Measurements from ENCODE around the gene LSR. TPM values are rescaled to one million over a fixed set of nuclear protein-coding genes. Genes with fewer than 3 reads are reported as not detected.

Gene LSR
- total and polyA plus RNA-seq, 2 of the 4 experiments (the other 2 are of a cell fraction) = 0.18 to 0.44 TPM

DNA sequence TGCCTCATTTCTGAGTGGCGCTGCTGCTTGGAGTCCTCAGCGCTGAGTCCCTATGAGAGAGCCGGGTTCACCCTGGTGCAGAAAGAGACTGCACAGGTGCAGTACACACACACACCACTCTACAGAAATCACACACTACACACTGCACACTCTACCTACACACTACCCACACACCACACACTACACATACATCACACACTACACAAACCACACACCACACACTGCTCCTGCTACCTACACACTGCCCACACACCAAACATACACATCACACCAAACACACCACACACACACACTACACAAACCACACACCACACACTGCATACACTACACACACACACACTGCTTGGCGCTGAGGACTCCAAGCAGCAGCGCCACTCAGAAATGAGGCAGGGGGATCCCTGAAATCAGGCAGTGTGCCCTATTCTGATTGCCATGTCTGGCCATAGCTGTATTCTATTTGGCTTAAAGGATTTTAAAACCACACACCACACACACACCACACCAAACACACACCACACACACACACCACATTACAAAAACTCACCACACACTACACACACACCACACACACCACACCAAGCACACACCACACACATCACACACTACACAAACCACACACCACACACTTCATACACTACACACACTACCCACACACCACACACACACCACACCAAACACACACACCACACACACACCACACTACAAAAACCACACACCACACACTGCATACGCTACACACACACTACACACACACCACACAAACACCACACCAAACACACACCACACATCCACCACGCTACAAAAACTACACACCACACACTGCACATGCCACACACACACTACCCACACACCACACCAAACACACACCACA is 48.1 kb downstream of the LSR start (continued):
- no peak for TF ChIP-seq MAZ (IDR thresholded peaks at IDR 0.05; ENCODE audit: borderline replicate concordance, low read depth, low read length)

GRCh38 chr19:35297515-35297848 is 48.7 kb downstream of the LSR start:
- POLR2A ChIA-PET (ENCODE audit: unreplicated experiment) = no interaction called here
- peaks cover 15% of the 10 kb centered on the region for H3K9me1 ChIP-seq (ENCODE audit: insufficient read depth, low read length)
- ATAC-seq (ENCODE audit: low read depth) = no peak

More at GRCh38 chr19:35297515-35297848, 48.7 kb downstream of the LSR start:
- peak overlapping the region; percentile 43 for H2AFZ ChIP-seq (replicated peaks; ENCODE audit: low read length, poor library complexity)
- no peak overlapping the region for H3K4ac ChIP-seq (ENCODE audit: low read depth, low read length)
- H2BK15ac ChIP-seq (ENCODE audit: low read depth, low read length) = no peak overlapping the region
- no peak for DNase-seq
- H3K18ac ChIP-seq (ENCODE audit: low read depth, low read length) = no peak overlapping the region
- H3K4me3 ChIP-seq (ENCODE audit: insufficient read depth, low read depth, low read length) = no peak overlapping the region
- no peak overlapping the region for H3K9ac ChIP-seq (ENCODE audit: low read depth, low read length)
- no peak for TF ChIP-seq RCOR1 (IDR thresholded peaks at IDR 0.05; ENCODE audit: insufficient replicate concordance, low read length)
- no peak for TF ChIP-seq BHLHE40 (IDR thresholded peaks at IDR 0.05; ENCODE audit: low read depth, low read length)
- no peak for TF ChIP-seq MAFK (IDR thresholded peaks at IDR 0.05; ENCODE audit: low read depth, low read length)
- TF ChIP-seq, protein P1, sequence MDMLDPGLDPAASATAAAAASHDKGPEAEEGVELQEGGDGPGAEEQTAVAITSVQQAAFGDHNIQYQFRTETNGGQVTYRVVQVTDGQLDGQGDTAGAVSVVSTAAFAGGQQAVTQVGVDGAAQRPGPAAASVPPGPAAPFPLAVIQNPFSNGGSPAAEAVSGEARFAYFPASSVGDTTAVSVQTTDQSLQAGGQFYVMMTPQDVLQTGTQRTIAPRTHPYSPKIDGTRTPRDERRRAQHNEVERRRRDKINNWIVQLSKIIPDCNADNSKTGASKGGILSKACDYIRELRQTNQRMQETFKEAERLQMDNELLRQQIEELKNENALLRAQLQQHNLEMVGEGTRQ (IDR thresholded peaks at IDR 0.05; ENCODE audit: low read depth, low read length) = no peak
- no peak for TF ChIP-seq RAD21 (IDR thresholded peaks at IDR 0.05; ENCODE audit: low read length)
- no peak for TF ChIP-seq MXI1 (IDR thresholded peaks at IDR 0.05; ENCODE audit: borderline replicate concordance, low read depth, low read length)
- H4K5ac ChIP-seq (ENCODE audit: low read depth, low read length) = no peak overlapping the region
- H4K20me1 ChIP-seq (ENCODE audit: insufficient read depth, low read length) = no peaks in the 10 kb centered on the region
- 89% methylated on average over 1 of the region's 3 CpGs; no CpG with 5 or more reads in 1 of the 2 experiments for WGBS, 2 experiments (ENCODE audit: extremely low coverage in 2 of 2, insufficient read length in 1 of 2)
- intact Hi-C loops (cut with micrococcal nuclease) = no loop called here
- no peaks in the 10 kb centered on the region for H3K9me3 ChIP-seq (ENCODE audit: control insufficient read depth, insufficient read depth, low read length)
- no peak overlapping the region for H2BK20ac ChIP-seq (ENCODE audit: low read depth, low read length)
- H3K4me1 ChIP-seq (ENCODE audit: control insufficient read depth, insufficient read depth, low read length) = no peaks in the 10 kb centered on the region
- H3K36me3 ChIP-seq (ENCODE audit: control insufficient read depth, insufficient read depth, low read length) = no peaks in the 10 kb centered on the region
- no peak overlapping the region for H3K27ac ChIP-seq (ENCODE audit: insufficient read depth, low read length)
- H2BK5ac ChIP-seq (ENCODE audit: low read depth, low read length, poor library complexity, severe bottlenecking) = peak overlapping the region; percentile 93
- no peak overlapping the region for H4K8ac ChIP-seq (ENCODE audit: low read depth in 2 of 2, low read length in 2 of 2)
- H3K14ac ChIP-seq (replicated peaks; ENCODE audit: low read depth, low read length) = no peak overlapping the region
- dilution Hi-C loops (cut with HindIII; ENCODE audit: low sequenced_read_pairs, unreplicated experiment) = no loop called here
- BruUV-seq (replicated peaks) = no TSS peak
- H3K56ac ChIP-seq (ENCODE audit: extremely low read depth, insufficient read depth, low read length) = no peak overlapping the region
- H3K4me2 ChIP-seq (ENCODE audit: low read depth, low read length) = no peak overlapping the region
- CTCF ChIA-PET = no interaction called here
- in situ Hi-C loops (cut with MboI; ENCODE audit: low sequenced_read_pairs) = no loop called here
- no peak overlapping the region for H2AK5ac ChIP-seq (ENCODE audit: low read depth, low read length)
- H2BK120ac ChIP-seq (ENCODE audit: low read depth, low read length) = no peak overlapping the region
- peaks cover 21% of the 10 kb centered on the region for H3K27me3 ChIP-seq (ENCODE audit: control insufficient read depth, insufficient read depth, low read length)
- H2AK9ac ChIP-seq (replicated peaks; ENCODE audit: low read depth, low read length, poor library complexity) = no peak overlapping the region
- H3K79me1 ChIP-seq (ENCODE audit: low read depth in 1 of 2, low read length in 2 of 2) = no peaks in the 10 kb centered on the region
- no peak overlapping the region for H3K23ac ChIP-seq (ENCODE audit: low read depth, low read length)
- H4K91ac ChIP-seq (ENCODE audit: insufficient read depth, low read depth, low read length) = no peak overlapping the region

All from IMR-90 (cell line).